Hematopoietic multipotent progenitor cell treated with erythropoietin and hydrocortisone succinate and interleukin-3 and kit ligand, for 15 days (in vitro differentiated cells): Measurements from ENCODE around the gene LCE3A.
"Not testable (repeated sequence)": the region's sequence is repeated elsewhere in the genome, so short reads cannot be mapped to it uniquely, and the experiment has no call there.

ENCODE experiments used
- DNase-seq: peaks from one replicate; pipeline ENCODE4 v3.0.0-alpha.2; 2015; ENCODE audit warnings: low spot score

LCE3A gene, protein sequence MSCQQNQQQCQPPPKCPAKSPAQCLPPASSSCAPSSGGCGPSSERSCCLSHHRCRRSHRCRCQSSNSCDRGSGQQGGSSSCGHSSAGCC

DNA sequence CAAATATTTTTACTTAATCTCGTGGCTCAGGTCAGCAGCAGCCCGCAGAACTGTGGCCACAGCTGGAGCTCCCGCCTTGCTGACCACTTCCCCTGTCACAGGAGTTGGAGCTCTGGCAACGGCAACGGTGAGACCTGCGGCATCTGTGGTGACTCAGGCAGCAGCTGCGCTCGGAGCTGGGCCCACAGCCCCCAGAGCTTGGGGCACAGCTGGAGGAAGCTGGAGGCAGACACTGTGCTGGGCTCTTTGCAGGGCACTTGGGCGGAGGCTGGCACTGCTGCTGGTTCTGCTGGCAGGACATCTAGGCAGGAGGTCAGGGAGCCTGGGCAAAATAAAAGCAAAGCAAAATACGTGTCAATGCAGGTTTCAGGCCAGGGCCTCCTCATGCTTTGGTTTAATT lies at the start of gene LCE3A:
LCE3A (minus strand) TSS at position 301 of the 400 bp plus-strand sequence; CDS start at position 301, 0 bp downstream.
- no peak for DNase-seq

DNA sequence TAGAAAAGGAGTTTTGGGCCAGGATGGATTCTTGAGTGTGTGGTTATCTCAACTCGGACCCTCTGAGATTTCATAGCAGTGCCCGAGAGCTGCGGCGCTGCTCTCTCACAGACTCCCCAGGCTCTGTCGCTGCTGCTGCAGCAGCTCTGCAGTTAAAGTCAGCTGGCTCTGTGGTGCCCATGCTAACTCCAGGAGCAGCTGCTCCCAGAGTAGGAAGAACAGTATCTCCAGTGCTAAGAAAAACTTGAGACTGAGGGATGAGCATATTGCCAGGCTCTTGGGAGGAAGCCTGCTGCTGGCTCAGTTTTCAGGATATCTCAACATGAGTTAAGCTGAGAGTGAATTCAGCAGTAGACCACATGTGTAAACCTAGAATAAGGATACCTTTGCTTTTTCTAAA lies 44.7 kb upstream of the LCE3A start:
- DNase-seq = no peak

DNA sequence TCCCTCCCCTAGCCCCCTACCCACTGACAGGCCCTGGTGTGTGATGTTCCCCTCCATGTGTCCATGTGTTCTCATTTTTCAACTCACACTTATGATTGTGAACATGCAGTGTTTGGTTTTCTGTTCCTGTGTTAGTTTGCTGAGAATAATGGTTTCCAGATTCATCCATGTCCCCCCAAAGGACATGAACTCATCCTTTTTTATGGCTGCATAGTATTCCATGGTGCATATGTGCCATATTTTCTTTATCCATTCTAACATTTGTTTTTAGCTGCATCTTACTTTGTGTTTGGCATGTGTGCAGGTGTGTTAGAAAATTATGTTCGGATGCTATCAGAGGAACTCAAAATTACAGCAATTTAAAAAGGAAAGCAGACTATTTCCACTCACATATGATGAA lies 43.3 kb upstream of the LCE3A start:
- not testable (repeated sequence) for DNase-seq

DNA sequence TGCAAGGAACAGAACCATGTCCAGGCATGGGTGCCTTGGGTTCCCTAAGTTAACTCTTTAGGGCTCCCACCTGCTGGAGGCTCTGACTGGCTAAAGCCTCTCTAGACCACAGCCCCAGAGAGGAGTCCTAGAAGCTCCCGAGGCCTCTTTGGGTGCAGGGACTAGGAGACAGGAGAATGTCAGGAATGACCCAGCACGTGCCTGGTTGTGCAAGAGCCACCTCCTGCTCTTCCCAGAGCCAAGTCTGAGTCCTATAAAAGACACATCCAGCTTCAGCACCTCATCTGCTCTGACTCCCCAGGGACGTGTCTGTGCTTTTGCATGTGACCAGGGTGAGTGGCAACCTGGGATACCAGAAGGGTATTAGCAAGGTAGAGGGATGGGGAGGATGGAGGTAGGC lies 40.2 kb upstream of the LCE3A start, which contains the start of gene LCE2D:
LCE2D (plus strand) TSS at position 283 of the 400 bp plus-strand sequence. CDS start 726 bp downstream, outside the sequence.
- no peak for DNase-seq

DNA sequence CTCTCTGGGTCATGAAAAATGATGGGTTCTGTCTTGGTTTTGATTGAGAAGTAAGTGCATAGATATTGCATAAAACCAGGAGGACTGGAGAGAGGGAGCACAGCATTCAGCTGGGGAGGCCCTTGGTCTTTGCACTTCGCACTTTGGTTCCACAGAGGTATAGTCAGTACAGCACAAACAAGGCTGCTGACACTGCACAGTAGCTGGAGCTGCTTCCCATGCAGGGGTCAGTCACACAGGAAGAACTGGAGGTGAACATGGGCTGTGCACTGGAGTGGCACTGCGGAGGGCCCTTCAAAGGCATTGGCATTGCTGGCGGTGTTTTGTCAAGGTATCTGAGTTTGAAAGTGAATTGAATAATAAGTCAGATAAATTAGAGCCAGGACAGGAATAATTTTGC lies 35.7 kb upstream of the LCE3A start:
- no peak for DNase-seq

DNA sequence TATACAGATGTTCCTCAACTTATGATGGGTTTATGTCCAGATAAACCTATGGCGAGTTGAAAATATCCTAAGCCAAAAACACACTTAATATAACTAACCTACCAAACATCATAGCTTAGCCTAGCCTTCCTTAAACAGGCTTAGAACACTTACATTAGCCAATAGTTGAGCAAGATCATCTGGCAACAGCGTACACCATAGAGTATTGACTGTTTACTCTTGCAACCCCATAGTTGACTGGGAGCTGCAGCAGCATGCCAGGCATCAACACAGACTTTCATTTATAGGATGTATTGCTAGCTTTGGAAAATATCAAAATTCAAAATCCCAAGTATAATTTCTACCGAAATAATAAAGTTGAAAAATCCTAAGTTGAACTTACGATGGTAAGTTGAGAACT lies 34.8 kb upstream of the LCE3A start:
- DNase-seq = no peak

DNA sequence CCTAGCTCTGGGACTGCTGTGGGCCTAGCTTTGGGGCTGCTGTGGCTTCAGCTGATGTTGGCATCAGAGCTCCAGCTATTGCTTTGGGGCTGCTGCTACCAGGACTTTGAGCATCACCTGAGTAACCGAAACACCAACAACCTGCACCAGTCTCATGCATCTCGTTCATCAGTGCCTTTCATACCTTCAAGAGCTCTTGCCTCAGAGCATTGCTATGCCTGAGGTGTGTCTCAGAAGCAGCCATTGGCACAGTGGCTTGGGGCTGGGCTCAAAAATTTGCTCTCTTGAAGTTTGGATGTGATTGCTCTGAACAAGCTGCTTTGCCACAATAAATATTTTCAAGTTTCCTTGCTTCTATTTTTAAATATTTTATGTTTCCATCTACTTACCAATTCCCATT lies 33.6 kb upstream of the LCE3A start:
- no peak for DNase-seq

DNA sequence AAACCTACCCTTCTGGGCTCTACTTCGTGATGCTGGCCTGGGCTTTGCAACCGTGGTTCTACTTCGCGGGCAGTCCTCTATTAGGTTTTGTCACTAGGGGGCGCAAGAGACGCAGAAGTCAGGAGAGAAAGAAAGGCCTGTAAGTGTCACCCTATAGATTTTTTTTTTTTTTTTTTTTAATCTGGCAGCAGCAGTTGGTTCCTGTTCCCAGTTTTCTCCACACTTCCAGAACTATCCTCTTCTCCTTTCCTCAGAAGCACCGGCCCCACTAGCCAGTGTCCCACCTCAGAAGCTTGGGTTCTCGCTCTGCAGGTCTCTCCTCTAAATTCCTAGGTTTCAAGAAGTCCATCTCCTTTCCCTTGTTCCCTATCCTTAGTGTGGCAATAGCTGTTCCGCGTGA lies 31.2 kb upstream of the LCE3A start:
- peak; percentile 57 for DNase-seq

DNA sequence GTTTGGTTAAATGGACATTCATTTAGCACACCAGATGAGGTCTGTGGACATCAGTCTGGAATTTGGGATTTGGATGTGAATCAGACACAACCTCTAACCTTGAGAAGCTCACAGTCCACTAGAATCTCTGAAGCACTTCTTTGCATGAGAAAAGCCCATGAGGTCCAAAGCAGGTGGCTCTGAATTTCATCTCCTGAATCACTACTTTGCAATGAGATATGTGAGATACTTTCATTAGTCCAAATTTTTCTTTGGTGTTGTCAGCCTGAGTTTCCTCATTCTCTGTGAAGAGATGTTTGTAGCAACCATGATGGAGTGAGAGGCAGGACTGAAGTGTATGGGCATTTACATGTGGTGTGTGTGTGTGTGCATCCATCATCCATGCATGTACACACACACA lies 23.8 kb upstream of the LCE3A start:
- no peak for DNase-seq

DNA sequence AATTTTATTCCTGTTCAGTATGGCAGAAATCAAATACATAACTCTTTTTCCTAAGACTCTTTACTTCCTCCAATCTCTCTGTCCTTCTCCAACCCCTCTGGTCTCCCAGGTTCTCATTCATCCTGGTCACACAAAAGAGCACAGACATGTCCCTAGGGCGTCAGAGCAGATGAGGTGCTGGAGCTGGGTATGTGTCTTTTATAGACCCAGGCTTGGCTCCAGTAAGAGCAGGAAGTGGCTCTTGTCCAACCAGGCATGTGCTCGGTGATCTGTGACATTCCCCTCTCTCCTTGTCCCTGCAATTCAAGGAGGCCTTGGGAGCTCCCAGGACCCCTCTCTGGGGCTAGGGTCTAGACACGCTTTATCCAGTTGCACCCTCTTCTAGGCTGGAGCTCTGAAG lies 22.2 kb upstream of the LCE3A start:
- no peak for DNase-seq

DNA sequence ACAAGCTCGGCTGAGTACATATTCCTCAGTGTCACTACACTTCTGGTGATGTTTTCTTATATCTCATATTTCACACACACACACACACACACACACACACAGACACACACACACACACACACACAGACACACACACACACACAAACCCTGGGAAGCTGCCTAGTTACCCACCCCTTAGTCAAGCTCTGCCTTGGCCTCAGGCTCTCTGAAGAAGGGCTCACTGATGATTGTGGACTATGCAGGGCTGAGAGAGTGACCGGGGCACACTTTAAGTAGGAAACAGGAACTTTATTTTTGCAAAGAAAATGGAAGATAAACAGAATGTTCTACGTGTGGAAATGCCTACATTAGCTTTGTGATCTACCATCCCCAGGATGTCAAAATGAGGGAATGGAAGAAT lies 21.0 kb upstream of the LCE3A start:
- DNase-seq = no peak

DNA sequence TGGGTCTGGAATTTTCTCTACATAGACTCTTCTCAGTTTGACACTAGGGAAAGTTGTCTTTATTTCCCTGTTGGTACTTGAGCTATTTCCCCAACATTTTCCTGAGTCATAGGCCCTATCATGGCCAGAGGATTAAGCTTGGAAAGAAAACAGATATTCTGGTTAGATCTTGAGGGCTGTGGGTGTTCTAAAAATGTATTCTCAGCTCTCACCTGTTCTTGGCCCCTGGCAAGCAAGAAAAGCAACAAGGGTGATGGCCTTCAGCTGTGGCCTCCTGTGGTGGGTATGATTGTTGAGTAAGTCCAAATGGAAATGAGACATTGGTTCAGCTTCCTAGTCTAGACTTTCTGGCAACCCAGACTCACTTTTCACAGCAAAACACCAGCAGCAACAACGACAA lies 17.4 kb upstream of the LCE3A start:
- no peak for DNase-seq

DNA sequence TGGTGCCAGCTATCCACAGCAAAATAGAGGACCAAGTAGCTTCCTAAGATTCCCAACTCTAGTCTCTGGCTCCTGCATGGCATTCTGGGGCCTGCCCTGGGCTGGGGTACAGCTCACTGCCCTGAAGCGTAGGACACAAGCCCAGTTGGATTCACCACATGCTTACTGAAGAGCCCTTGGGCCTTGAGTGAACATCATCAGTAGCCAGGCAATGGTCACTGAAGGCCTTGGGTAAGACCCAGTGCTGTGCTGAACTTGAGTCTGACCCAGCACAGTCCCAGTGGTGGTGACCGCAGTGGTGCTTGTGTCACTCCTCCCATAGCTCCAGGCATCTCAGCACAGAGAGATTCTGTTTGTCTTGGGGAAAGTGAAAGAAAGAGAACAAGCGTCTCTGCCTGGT lies 7.7 kb upstream of the LCE3A start:
- no peak for DNase-seq

DNA sequence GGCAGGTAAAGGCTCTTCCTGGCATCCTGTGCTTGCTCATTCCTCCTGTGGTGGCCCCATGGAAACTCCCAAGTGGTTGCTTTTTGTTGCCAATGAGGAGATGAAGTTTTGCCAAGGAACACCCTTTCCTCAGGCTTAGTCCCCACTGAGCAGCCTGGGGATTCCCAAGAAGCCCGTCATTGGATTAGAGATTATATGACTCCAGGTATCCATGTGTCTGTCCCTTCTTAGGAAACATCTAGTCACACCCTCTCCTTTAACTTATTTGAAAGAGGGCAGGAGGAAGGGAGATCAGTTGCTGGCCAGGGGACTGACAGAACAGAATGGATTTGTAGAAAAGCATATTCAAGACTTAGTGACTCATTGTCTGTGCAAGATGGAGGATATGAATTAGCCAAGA lies 3.8 kb upstream of the LCE3A start:
- no peak for DNase-seq

DNA sequence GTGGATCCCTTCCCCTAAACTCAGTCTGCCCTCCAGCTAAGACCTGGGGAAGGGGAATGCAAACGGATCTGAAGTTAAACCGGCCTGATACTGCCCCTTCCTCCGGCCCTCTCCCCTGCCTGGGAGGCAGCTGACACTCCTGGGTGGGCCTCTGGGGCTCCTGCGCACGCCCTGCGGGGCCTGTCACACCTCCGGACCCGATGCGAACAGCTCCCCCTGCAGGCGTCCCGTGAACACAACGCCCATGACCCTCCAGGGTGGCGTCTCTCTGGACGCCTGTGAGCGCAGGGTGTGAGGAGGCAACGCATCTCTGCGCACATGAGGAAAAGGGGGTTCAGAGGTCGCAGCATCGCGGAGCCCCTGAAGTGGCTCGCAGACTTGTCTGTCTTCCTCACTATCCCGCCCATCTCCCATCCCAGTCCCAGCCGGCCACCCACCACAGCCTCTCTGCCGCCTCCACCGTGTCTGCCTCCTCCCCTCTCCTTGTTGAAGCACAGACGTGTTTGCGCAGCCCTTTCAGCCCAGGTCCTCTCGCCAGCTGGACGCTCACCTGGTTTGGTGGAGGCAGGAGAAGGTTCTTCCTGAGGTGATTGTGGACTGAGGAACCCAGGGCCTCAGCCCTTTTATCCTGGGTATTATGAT lies 421 bp upstream of the LCE3A start:
- DNase-seq = no peak

DNA sequence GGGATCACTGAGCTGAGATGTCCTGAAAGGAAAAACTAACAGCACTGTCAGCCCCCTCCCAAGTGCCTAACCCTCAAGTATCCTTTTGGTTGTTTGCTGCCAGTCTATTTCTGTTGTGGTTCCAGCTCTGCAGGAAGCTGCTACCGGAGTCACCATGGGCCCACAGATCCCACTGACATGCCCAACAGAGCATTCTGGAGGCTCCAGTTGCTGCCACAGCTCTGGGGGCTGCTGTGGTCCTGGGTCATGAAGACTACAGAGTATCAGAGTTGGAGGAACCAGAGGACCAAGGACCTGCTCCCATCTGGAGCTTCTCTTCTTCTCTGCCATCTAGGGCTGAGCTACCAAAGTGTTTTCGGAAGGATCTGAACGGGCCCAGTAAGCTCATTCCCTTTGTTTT lies 910 bp downstream of the LCE3A start:
- no peak for DNase-seq

DNA sequence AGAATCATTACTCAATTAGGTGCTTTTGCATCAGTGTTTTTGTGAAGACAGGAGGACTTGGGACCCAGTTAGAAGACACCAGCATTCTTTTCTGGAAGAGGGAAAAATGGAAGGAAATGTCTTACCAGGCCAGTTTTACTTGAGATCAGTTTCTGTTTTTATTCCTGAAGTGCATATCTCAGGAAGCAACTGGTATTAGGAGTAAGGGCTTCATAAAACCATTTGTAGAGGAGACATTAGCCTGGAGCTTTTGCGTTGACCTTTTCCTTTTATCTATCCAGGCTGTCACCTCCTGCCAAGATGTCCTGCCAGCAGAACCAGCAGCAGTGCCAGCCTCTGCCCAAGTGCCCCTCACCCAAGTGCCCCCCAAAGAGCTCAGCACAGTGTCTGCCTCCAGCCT lies 9.4 kb downstream of the LCE3A start, which contains the start of gene LCE3B:
LCE3B (plus strand) TSS at position 301 of the 400 bp plus-strand sequence; CDS start at position 301, 0 bp downstream.
- no peak for DNase-seq

DNA sequence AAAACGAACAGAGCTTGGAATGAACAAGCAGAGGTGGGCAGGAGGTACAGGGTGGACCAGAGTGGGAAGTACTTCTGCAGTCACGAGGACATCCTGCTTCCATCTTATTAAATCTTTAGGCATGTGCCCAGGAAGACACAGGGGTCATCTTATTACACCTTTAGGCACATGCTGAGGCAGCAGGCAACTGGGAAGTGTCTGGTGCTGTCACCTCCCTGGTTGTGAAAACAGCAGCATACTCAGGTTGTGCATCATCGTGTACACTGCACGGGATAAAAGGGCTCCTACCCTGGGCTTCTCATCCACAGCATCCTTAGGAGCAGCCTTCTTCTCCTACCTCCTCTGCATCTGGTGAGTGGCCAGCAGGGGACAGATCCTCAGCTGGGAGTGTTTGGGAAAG lies 23.0 kb downstream of the LCE3A start, which contains the start of gene LCE3C:
LCE3C (plus strand) TSS at position 301 of the 400 bp plus-strand sequence. CDS start 498 bp downstream, outside the sequence.
- no peak for DNase-seq

DNA sequence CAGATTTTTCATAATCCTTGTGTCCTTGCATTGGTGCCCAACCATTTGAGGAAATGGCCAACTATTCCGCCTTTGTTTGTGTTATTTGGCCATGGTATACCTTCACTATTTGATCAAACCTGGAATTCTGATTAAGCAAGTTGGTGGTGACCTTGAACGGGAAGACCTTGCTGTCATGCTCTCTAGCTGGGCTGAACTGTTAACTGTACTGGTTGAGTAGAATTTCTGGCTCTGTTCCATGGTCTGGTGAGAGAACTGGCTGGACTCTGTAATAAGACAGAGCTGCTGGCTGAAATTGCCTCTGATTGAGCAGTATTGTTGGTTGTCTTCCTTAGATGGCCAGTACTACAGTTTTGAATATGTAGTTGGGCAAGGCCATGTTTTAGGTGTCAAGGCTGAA lies 25.9 kb downstream of the LCE3A start:
- no peak for DNase-seq

DNA sequence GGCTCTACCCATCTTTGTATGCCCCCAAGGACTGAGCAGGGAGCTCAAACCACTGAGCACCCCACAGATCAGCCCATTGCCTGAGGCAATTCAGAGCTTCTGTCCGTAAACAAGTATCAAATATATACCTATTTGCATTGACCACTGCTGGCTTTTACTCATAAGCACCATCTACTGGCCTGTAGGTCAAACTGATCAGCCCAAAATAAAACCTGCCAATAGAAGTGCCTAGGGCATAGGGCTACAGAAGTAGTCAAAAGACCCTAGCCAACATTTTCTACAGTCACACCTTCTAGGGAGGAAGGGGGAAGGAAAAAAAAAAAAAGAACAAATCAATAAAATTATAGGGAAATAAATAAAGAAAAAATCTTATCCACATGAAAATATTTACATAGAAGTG lies 37.3 kb downstream of the LCE3A start:
- no peak for DNase-seq

DNA sequence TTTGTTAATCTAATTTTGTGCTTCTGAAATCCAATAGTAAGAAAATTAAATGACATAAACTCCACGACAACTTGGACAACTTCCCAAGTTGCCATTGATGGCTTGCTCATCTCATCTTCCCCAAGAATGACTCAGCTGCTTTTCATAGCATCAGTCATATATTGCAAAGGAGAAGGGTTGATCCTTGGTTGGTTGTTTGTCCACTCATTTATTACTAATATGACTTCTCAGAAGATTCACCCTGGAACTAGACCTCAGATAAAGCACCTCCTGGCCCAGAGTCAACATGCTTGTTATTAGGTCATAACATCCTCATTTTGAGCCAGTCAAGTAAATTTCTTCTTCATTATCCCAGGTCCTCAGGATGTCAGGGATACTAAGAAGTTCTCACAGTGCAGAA lies 40.3 kb downstream of the LCE3A start:
- DNase-seq = no peak

DNA sequence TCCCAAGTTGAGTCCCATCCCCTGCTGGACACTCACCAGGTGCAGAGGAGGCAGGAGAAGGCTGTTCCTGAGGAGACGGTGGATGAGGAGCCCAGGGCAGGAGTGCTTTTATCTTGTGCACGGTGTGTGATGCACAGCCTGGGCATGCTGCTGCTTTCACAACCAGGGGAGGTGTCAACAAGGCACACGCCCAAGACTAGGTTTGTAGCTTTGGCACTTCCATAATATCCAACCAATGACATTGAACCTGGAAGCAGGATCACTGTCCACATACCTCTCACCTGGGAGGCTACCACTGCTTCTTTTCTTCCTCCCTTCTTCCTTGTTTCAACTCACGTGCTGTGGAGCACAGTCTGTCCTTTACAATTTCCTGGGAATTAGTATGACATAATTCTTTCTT lies 42.5 kb downstream of the LCE3A start, which contains the start of gene LCE3D:
LCE3D (minus strand) TSS at position 84 of the 400 bp plus-strand sequence. CDS start 580 bp downstream, outside the sequence.
- DNase-seq = no peak

DNA sequence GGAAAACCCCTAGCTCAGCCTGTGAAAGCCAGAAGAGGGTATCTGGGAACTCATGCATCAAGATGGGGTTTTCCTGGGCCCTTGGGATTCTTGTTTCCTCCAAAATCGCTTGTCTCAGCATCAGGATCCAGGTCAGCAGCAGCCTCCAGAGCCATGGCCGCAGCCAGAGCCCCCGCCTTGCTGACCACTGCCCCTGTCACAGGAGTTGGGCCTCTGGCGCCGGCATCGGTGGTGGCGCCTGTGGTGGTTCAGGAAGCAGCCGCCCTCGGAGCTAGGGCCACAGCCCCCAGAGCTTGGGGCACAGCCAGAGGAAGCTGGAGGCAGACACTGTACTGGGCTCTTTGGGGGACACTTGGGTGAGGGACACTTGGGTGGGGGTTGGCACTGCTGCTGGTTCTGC lies 43.4 kb downstream of the LCE3A start:
- not testable (repeated sequence) for DNase-seq

DNA sequence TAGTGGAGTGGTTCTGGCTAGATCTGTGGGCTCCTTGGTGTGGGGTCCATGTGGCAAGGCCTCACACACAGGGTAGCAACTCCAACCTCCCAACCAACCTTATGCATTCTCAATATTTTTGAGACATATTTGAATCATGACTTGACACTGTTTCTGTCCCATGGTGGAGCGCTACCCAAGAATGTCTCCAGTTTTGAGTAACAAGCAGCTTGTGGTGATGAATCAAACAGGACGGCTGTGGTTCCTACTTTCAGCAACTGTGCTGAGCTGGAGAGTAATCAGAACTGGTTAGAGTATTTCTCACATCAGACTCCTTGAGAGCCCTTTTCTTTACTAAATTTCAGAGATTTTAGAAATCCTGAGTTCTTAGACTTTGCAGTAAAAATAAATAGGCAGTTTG lies 45.7 kb downstream of the LCE3A start:
- no peak for DNase-seq
